ENCODE results near the gene POLR3C. TPM values are rescaled to one million over a fixed set of nuclear protein-coding genes. Genes with fewer than 3 reads are reported as not detected.

POLR3C gene
- total and polyA plus RNA-seq, 2 experiments from 2014 or later: 15.1 to 23.9 TPM

DNA sequence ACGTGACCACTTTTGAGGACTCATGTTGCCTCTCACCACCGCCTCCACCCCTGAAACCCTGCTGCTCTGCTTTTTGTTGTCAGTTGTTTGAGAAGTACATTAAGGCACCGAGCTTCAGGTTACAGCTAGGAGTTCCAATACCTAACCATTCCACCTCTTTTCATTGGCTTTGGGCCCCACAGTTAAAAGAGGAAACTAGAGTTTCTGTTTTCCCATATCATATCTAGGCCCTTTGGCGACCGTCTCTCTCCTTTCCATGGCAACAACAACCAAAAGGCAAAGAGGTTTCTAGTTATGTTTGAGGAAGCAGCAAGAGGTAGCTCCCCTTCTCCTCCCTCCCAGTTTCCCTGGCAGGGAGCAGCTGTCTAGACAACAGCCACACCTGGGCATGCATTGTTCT, 55.8 kb downstream of the POLR3C start:
- no peaks in the 10 kb centered on the region for H3K36me3 ChIP-seq (ENCODE audit: insufficient read depth)
- H3K79me2 ChIP-seq (replicated peaks; ENCODE audit: insufficient read depth): no peaks in the 10 kb centered on the region
- Mint-ChIP-seq H3K27me3 (ENCODE audit: insufficient read depth, low read depth, poor library complexity) (peaks cover 10% of the 10 kb centered on the region), H3K9me3 (no peaks in the 10 kb centered on the region), H3K4me1 (peaks cover 20% of the 10 kb centered on the region), H3K27ac (no peak overlapping the region), H3K36me3 (ENCODE audit: low read depth) (no peaks in the 10 kb centered on the region), H3K4me3 (peak overlapping the region; percentile 6; the same call in 1 of the 3 replicates)
- no peaks in the 10 kb centered on the region for H3K9me2 ChIP-seq (ENCODE audit: insufficient read depth)
- H4K20me1 ChIP-seq (replicated peaks; ENCODE audit: insufficient read depth): no peaks in the 10 kb centered on the region
- peak overlapping the region; percentile 90 for H2AFZ ChIP-seq
- peaks cover 12% of the 10 kb centered on the region for H3K4me1 ChIP-seq (ENCODE audit: insufficient read depth)
- peak overlapping the region; percentile 16; the same call in 1 of the 2 replicates for H3K4me3 ChIP-seq
- no peak overlapping the region for H3K27ac ChIP-seq (ENCODE audit: low read depth)
- H3F3A ChIP-seq (replicated peaks; ENCODE audit: low read depth): 0 out of 2 replicates have a peak, but pooled peaks cover 2% of the 10 kb centered on the region
- peak overlapping the region; percentile 29 for H3K4me2 ChIP-seq
- peak; percentile 80 for ATAC-seq
- peak; percentile 16 for DNase-seq (ENCODE audit: low spot score)
- no peak for TF ChIP-seq POLR2AphosphoS5 (IDR thresholded peaks at IDR 0.05; ENCODE audit: low read depth)
- TF ChIP-seq, protein P1, sequence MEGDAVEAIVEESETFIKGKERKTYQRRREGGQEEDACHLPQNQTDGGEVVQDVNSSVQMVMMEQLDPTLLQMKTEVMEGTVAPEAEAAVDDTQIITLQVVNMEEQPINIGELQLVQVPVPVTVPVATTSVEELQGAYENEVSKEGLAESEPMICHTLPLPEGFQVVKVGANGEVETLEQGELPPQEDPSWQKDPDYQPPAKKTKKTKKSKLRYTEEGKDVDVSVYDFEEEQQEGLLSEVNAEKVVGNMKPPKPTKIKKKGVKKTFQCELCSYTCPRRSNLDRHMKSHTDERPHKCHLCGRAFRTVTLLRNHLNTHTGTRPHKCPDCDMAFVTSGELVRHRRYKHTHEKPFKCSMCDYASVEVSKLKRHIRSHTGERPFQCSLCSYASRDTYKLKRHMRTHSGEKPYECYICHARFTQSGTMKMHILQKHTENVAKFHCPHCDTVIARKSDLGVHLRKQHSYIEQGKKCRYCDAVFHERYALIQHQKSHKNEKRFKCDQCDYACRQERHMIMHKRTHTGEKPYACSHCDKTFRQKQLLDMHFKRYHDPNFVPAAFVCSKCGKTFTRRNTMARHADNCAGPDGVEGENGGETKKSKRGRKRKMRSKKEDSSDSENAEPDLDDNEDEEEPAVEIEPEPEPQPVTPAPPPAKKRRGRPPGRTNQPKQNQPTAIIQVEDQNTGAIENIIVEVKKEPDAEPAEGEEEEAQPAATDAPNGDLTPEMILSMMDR (conservative IDR thresholded peaks at IDR 0.05; ENCODE audit: low read depth in 2 of 2): no peak
- no peak for TF ChIP-seq STAT1 (IDR thresholded peaks at IDR 0.05; ENCODE audit: unreplicated experiment)
- TF ChIP-seq EZH2 (IDR thresholded peaks at IDR 0.05; ENCODE audit: low read depth, unreplicated experiment): no peak
- TF ChIP-seq, protein P2, sequence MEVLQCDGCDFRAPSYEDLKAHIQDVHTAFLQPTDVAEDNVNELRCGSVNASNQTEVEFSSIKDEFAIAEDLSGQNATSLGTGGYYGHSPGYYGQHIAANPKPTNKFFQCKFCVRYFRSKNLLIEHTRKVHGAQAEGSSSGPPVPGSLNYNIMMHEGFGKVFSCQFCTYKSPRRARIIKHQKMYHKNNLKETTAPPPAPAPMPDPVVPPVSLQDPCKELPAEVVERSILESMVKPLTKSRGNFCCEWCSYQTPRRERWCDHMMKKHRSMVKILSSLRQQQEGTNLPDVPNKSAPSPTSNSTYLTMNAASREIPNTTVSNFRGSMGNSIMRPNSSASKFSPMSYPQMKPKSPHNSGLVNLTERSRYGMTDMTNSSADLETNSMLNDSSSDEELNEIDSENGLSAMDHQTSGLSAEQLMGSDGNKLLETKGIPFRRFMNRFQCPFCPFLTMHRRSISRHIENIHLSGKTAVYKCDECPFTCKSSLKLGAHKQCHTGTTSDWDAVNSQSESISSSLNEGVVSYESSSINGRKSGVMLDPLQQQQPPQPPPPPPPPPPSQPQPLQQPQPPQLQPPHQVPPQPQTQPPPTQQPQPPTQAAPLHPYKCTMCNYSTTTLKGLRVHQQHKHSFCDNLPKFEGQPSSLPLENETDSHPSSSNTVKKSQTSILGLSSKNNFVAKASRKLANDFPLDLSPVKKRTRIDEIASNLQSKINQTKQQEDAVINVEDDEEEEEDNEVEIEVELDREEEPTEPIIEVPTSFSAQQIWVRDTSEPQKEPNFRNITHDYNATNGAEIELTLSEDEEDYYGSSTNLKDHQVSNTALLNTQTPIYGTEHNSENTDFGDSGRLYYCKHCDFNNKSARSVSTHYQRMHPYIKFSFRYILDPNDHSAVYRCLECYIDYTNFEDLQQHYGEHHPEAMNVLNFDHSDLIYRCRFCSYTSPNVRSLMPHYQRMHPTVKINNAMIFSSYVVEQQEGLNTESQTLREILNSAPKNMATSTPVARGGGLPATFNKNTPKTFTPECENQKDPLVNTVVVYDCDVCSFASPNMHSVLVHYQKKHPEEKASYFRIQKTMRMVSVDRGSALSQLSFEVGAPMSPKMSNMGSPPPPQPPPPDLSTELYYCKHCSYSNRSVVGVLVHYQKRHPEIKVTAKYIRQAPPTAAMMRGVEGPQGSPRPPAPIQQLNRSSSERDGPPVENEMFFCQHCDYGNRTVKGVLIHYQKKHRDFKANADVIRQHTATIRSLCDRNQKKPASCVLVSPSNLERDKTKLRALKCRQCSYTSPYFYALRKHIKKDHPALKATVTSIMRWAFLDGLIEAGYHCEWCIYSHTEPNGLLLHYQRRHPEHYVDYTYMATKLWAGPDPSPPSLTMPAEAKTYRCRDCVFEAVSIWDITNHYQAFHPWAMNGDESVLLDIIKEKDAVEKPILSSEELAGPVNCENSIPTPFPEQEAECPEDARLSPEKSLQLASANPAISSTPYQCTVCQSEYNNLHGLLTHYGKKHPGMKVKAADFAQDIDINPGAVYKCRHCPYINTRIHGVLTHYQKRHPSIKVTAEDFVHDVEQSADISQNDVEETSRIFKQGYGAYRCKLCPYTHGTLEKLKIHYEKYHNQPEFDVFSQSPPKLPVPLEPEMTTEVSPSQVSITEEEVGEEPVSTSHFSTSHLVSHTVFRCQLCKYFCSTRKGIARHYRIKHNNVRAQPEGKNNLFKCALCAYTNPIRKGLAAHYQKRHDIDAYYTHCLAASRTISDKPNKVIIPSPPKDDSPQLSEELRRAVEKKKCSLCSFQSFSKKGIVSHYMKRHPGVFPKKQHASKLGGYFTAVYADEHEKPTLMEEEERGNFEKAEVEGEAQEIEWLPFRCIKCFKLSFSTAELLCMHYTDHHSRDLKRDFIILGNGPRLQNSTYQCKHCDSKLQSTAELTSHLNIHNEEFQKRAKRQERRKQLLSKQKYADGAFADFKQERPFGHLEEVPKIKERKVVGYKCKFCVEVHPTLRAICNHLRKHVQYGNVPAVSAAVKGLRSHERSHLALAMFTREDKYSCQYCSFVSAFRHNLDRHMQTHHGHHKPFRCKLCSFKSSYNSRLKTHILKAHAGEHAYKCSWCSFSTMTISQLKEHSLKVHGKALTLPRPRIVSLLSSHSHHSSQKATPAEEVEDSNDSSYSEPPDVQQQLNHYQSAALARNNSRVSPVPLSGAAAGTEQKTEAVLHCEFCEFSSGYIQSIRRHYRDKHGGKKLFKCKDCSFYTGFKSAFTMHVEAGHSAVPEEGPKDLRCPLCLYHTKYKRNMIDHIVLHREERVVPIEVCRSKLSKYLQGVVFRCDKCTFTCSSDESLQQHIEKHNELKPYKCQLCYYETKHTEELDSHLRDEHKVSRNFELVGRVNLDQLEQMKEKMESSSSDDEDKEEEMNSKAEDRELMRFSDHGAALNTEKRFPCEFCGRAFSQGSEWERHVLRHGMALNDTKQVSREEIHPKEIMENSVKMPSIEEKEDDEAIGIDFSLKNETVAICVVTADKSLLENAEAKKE (CRISPR knock-in tag; IDR thresholded peaks at IDR 0.05): no peak
- TF ChIP-seq ZNF114 (CRISPR knock-in tag; IDR thresholded peaks at IDR 0.05): no peak
- no peak for TF ChIP-seq ZNF331 (CRISPR knock-in tag; IDR thresholded peaks at IDR 0.05; ENCODE audit: low read depth)
- no peak for TF ChIP-seq EZH2phosphoT487 (IDR thresholded peaks at IDR 0.05; ENCODE audit: unreplicated experiment)
- no peak for TF ChIP-seq JUNB (IDR thresholded peaks at IDR 0.05; ENCODE audit: unreplicated experiment)
- peaks cover 15% of the 10 kb centered on the region for H3K27me3 ChIP-seq (ENCODE audit: insufficient read depth)

All from GM23338 (cell line).